ENCODE results near the gene C1orf141.
"Not testable (repeated sequence)": the region's sequence is repeated elsewhere in the genome, so short reads cannot be mapped to it uniquely, and the experiment has no call there.

The C1orf141 gene

GRCh38 chr1:67078291-67078690, 56.5 kb downstream of the C1orf141 start:
- no peak for DNase-seq

GRCh38 chr1:67077593-67077992, 57.2 kb downstream of the C1orf141 start:
- no peak for DNase-seq

- DNase-seq, result no peak
Observed at GRCh38 chr1:67072749-67073148, 62.0 kb downstream of the C1orf141 start.

GRCh38 chr1:67067655-67068054, 67.1 kb downstream of the C1orf141 start:
- not testable (repeated sequence) for DNase-seq

- no peak for DNase-seq
Observed at GRCh38 chr1:67062412-67062811, 72.4 kb downstream of the C1orf141 start.

GRCh38 chr1:67061266-67061665, 73.5 kb downstream of the C1orf141 start:
- DNase-seq, result no peak

- no peak for DNase-seq
Observed at GRCh38 chr1:67060811-67061218, 74.0 kb downstream of the C1orf141 start.

GRCh38 chr1:67059346-67059745, 75.4 kb downstream of the C1orf141 start:
- DNase-seq, result no peak

- DNase-seq, result no peak
Observed at GRCh38 chr1:67058761-67059160, 76.0 kb downstream of the C1orf141 start.

- no peak for DNase-seq
Observed at GRCh38 chr1:67058242-67058641, 76.5 kb downstream of the C1orf141 start.

- peak; percentile 39 for DNase-seq
Observed at GRCh38 chr1:67053785-67054772, 80.7 kb downstream of the C1orf141 start, which contains the start of gene SLC35D1. TSS of gene SLC35D1 (minus strand) at chr1:67054148. CDS start at chr1:67054013, 135 bp downstream.

- DNase-seq, result no peak
Observed at GRCh38 chr1:67053535-67053784, 81.3 kb downstream of the C1orf141 start.

GRCh38 chr1:67052741-67053534, 81.8 kb downstream of the C1orf141 start:
- DNase-seq, result no peak

GRCh38 chr1:67051196-67051595, 83.6 kb downstream of the C1orf141 start:
- DNase-seq, result no peak

GRCh38 chr1:67044631-67045270, 90.0 kb downstream of the C1orf141 start:
- no peak for DNase-seq

GRCh38 chr1:67043366-67043765, 91.4 kb downstream of the C1orf141 start:
- no peak for DNase-seq
